Sigmoid colon (tissue), 4 donors: ENCODE data around the gene PI4KA.

Source experiments
- POLR2A ChIP-seq, 2 donors: fragments of 450-650 bp; IDR thresholded peaks; one replicate each; pipeline ENCODE4 v1.6.1; 2016; ENCODE audit warnings: antibody characterized with exemption in 2 of 2, mild to moderate bottlenecking in 2 of 2, moderate library complexity in 2 of 2
- POLR2AphosphoS5 ChIP-seq, 4 donors: sonication (generic); formaldehyde crosslinking; IDR thresholded peaks; one replicate each; pipeline ENCODE4 v1.6.1; 2017; ENCODE audit warnings: antibody characterized with exemption in 4 of 4

GRCh38 chr22:20673295-20674195, 185.1 kb downstream of the PI4KA start:
- TF ChIP-seq POLR2AphosphoS5 (IDR thresholded peaks at IDR 0.05) (no peak), POLR2A (IDR thresholded peaks at IDR 0.05) (no peak)
